Mucosa of stomach (tissue), 1 donor: Measurements from ENCODE around the gene TRABD.
"Not testable (repeated sequence)": the region's sequence is repeated elsewhere in the genome, so short reads cannot be mapped to it uniquely, and the experiment has no call there.

Experiments used
- H3K27me3 ChIP-seq: one replicate; pipeline ENCODE4 v1.7.0; 2013; ENCODE audit warnings: mild to moderate bottlenecking, low read length; ENCODE audit not compliant: control insufficient read depth, insufficient read depth
- H3K36me3 ChIP-seq: one replicate; pipeline ENCODE4 v1.7.0; 2013; ENCODE audit warnings: low read length; ENCODE audit not compliant: control insufficient read depth, insufficient read depth
- H3K4me1 ChIP-seq: one replicate; pipeline ENCODE4 v1.7.0; 2013; ENCODE audit warnings: mild to moderate bottlenecking, low read length; ENCODE audit not compliant: control insufficient read depth, insufficient read depth
- H3K4me3 ChIP-seq: one replicate; pipeline ENCODE4 v1.7.0; 2013; ENCODE audit warnings: low read length
- H3K9ac ChIP-seq: one replicate; pipeline ENCODE4 v1.7.0; 2013; ENCODE audit warnings: mild to moderate bottlenecking, low read length, moderate library complexity
- H3K9me3 ChIP-seq: one replicate; pipeline ENCODE4 v1.7.0; 2013; ENCODE audit warnings: mild to moderate bottlenecking, low read length, moderate library complexity; ENCODE audit not compliant: control insufficient read depth
- donor health status: Pancreatic carcinoma.

TRABD gene

GRCh38 chr22:50157709-50158375 is 27.9 kb upstream of the TRABD start:
- Histone ChIP-seq H3K36me3 (no peaks in the 10 kb centered on the region), H3K4me1 (peaks cover 8% of the 10 kb centered on the region), H3K9me3 (no peaks in the 10 kb centered on the region), H3K27me3 (peaks cover 4% of the 10 kb centered on the region), H3K9ac (no peak overlapping the region), H3K4me3 (no peak overlapping the region)

- Histone ChIP-seq H3K9me3 (no peaks in the 10 kb centered on the region), H3K36me3 (no peaks in the 10 kb centered on the region), H3K4me1 (peaks cover 8% of the 10 kb centered on the region), H3K9ac (no peak overlapping the region), H3K27me3 (peaks cover 4% of the 10 kb centered on the region), H3K4me3 (no peak overlapping the region)
These were observed 24.8 kb upstream of the TRABD start for GRCh38 chr22:50160947-50161346.

- H3K9me3 ChIP-seq = no peaks in the 10 kb centered on the region
- peaks cover 8% of the 10 kb centered on the region for H3K4me1 ChIP-seq
- H3K4me3 ChIP-seq = no peak overlapping the region
- H3K36me3 ChIP-seq = no peaks in the 10 kb centered on the region
- peaks cover 4% of the 10 kb centered on the region for H3K27me3 ChIP-seq
- no peak overlapping the region for H3K9ac ChIP-seq
These were observed 24.0 kb upstream of the TRABD start for GRCh38 chr22:50161508-50162390.

DNA sequence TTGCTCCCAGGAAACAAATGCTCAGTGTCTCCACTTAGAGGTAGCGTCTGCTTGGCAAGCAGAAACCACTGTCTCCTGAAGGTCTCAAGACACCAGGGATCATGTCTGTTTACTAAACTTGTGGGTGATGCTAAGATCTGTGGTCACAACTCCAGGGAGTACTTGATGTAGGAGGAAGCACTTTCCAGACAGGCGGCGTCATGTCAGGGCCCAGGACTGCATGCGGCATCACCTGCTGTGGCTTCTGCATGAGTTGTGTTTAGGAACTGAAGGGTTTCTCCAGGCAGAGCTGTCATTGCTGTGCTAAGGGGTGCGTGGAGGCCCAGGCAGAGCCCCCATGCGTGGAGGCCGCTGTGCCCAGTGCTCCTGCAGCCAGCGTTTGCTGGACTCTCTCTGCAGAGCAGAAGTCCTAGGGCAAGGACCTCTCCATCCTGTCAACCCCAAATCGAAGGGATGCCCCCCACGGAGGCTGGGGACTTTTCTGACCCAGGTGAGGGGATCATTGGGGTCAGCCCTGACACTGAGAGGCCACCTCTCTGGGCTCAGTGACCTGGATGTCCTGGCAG is 23.2 kb upstream of the TRABD start:
- H3K27me3 ChIP-seq = peaks cover 4% of the 10 kb centered on the region
- H3K9me3 ChIP-seq = no peaks in the 10 kb centered on the region

GRCh38 chr22:50165436-50166123 is 20.1 kb upstream of the TRABD start:
- H3K4me3 ChIP-seq = no peak overlapping the region
- no peak overlapping the region for H3K9ac ChIP-seq
- no peaks in the 10 kb centered on the region for H3K9me3 ChIP-seq
- H3K27me3 ChIP-seq = peaks cover 13% of the 10 kb centered on the region
- no peaks in the 10 kb centered on the region for H3K36me3 ChIP-seq
- peaks cover 4% of the 10 kb centered on the region for H3K4me1 ChIP-seq

More for the DNA sequence above, 23.2 kb upstream of the TRABD start:
- no peak overlapping the region for H3K4me3 ChIP-seq
- H3K36me3 ChIP-seq = no peaks in the 10 kb centered on the region
- H3K4me1 ChIP-seq = peaks cover 8% of the 10 kb centered on the region
- H3K9ac ChIP-seq = no peak overlapping the region

DNA sequence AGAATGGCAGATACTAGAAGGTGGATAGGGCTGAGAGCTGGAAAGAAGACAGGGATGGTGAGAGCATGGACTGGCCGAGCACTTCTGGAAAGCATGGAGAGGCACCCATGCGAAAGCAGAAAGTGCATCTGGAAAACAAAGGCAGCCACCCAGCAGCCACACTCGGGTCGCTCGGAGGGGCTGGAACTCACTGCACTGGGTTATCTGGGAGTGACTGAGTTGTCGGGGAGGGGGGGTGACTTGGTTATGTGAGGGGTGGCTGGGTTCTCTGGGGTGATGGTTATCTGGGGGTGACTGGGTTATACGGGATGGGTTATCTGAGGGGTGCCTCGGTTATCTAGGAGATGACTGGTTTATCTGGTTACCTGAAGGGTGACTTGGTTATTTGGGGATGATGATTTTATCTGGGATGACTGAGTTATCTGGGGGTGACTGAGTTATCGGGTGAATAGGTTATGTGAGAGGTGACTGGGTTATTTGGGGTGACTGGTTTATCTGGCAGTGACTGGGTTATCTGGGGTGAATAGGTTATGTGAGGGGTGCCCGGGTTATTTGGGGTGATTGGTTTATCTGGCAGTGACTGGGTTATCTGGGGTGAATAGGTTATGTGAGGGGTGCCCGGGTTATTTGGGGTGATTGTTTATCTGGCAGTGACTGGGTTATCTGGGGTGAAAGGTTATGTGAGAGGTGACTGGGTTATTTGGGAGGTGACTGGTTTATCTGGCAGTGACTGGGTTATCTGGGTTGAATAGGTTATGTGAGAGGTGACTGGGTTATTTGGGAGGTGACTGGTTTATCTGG is 17.8 kb upstream of the TRABD start:
- no peak overlapping the region for H3K9ac ChIP-seq

DNA sequence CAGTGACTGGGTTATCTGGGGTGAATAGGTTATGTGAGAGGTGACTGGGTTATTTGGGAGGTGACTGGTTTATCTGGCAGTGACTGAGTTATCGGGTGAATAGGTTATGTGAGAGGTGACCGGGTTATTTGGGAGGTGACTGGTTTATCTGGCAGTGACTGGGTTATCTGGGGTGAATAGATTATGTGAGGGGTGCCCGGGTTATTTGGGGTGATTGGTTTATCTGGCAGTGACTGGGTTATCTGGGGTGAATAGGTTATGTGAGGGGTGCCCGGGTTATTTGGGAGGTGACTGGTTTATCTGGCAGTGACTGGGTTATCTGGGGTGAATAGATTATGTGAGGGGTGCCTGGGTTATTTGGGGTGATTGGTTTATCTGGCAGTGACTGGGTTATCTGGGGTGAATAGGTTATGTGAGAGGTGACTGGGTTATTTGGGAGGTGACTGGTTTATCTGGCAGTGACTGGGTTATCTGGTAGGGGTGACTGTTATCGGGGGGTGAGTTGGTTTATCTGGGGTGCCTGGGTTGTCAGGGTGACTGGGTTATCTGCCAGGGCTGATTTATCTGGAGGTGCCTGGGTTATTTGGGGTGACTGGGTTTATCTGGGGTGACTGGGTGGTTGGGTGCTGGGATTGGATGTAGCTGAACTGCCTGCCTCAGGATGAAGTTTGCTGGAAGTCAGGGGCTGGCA is 17.1 kb upstream of the TRABD start:
- H3K36me3 ChIP-seq, H3K9ac ChIP-seq: not testable (repeated sequence)

More for the DNA sequence above, 17.8 kb upstream of the TRABD start:
- H3K36me3 ChIP-seq = no peaks in the 10 kb centered on the region
- no peaks in the 10 kb centered on the region for H3K9me3 ChIP-seq
- H3K27me3 ChIP-seq = peaks cover 31% of the 10 kb centered on the region
- H3K4me3 ChIP-seq = no peak overlapping the region
- H3K4me1 ChIP-seq = peaks cover 11% of the 10 kb centered on the region

GRCh38 chr22:50169181-50169759 is 16.4 kb upstream of the TRABD start:
- H3K27me3 ChIP-seq = peaks cover 39% of the 10 kb centered on the region
- no peak overlapping the region for H3K4me3 ChIP-seq
- peaks cover 11% of the 10 kb centered on the region for H3K4me1 ChIP-seq
- no peaks in the 10 kb centered on the region for H3K36me3 ChIP-seq
- no peaks in the 10 kb centered on the region for H3K9me3 ChIP-seq
- H3K9ac ChIP-seq = no peak overlapping the region

More for the DNA sequence above, 17.1 kb upstream of the TRABD start:
- H3K27me3 ChIP-seq = peaks cover 35% of the 10 kb centered on the region
- H3K4me3 ChIP-seq, H3K9me3 ChIP-seq: not testable (repeated sequence)
- H3K4me1 ChIP-seq = peaks cover 11% of the 10 kb centered on the region

DNA sequence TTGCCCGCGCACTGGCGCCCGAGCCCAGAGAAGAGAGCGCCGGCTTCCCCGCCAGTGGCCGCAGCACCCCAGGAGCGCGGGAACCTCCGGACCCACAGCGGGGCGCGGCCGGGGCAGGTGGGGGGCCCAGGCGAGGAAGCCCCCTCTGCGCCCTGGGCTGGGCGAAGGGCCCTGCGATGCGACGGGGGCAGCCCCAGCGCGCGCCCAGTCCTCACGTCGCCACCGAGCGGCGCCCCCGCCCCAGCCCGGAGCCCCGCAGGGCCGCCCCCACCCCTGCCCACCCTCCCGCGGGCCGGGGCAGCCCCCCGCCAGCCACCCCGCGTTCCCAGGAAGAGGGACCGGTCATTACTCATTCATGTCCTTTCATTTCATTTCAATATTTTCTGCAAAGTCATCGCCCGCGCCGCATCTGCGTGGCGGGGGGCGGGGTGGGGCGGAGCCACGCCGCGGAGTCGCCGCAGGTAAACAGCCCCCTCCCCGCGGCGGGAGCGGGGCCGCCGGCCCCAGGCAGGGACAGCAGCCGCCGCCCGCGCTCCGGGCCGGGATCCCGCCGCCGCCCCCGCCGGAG is 15.9 kb upstream of the TRABD start:
- no peaks in the 10 kb centered on the region for H3K36me3 ChIP-seq
- H3K9ac ChIP-seq = no peak overlapping the region
- H3K9me3 ChIP-seq = no peaks in the 10 kb centered on the region
- no peak overlapping the region for H3K4me3 ChIP-seq
- peaks cover 11% of the 10 kb centered on the region for H3K4me1 ChIP-seq
- peaks cover 41% of the 10 kb centered on the region for H3K27me3 ChIP-seq

GRCh38 chr22:50170453-50171318 is 15.0 kb upstream of the TRABD start, which contains the start of gene PANX2:
Gene PANX2 (plus strand): TSS chr22:50170731. CDS start chr22:50170731, 0 bp downstream.
- Histone ChIP-seq H3K9ac (no peak within 1 kb of the TSS), H3K4me3 (no peak within 1 kb of the TSS)

More at GRCh38 chr22:50170453-50171318, 15.0 kb upstream of the TRABD start, which contains the start of gene PANX2:
- Histone ChIP-seq H3K4me1 (peaks cover 11% of the 10 kb centered on the region), H3K36me3 (no peaks in the 10 kb centered on the region), H3K9me3 (no peaks in the 10 kb centered on the region), H3K27me3 (peaks cover 41% of the 10 kb centered on the region)
